Ishikawa (cell line): Measurements from ENCODE around the gene RNF220.

ENCODE experiments used
- CEBPB ChIP-seq: IDR thresholded peaks from 2 replicates; pipeline ENCODE4 v1.6.1; 2012
- CREB1 ChIP-seq: IDR thresholded peaks from 2 replicates; pipeline ENCODE4 v1.6.1; 2012; ENCODE audit warnings: low read depth
- EGR1 ChIP-seq: IDR thresholded peaks from 2 replicates; pipeline ENCODE4 v1.6.1; 2012
- EP300 ChIP-seq: IDR thresholded peaks from 2 replicates; pipeline ENCODE4 v1.6.1; 2012; ENCODE audit warnings: borderline replicate concordance
- FOXM1 ChIP-seq: IDR thresholded peaks from 2 replicates; pipeline ENCODE4 v1.6.1; 2012; ENCODE audit warnings: low read depth, borderline replicate concordance
- NFIC ChIP-seq: IDR thresholded peaks from 2 replicates; pipeline ENCODE4 v1.6.1; 2012
- RAD21 ChIP-seq: IDR thresholded peaks from 2 replicates; pipeline ENCODE4 v1.6.1; 2012; ENCODE audit warnings: low read depth
- REST ChIP-seq: IDR thresholded peaks from 2 replicates; pipeline ENCODE4 v1.6.1; 2012; ENCODE audit warnings: low read depth, mild to moderate bottlenecking
- TAF1 ChIP-seq: IDR thresholded peaks from 2 replicates; pipeline ENCODE4 v1.6.1; 2012; ENCODE audit warnings: low read depth, mild to moderate bottlenecking
- TCF12 ChIP-seq: IDR thresholded peaks from 2 replicates; pipeline ENCODE4 v1.6.1; 2012; ENCODE audit warnings: low read depth
- TEAD4 ChIP-seq: IDR thresholded peaks from 2 replicates; pipeline ENCODE4 v1.6.1; 2012
- USF1 ChIP-seq: IDR thresholded peaks from 2 replicates; pipeline ENCODE4 v1.6.1; 2012
- YY1 ChIP-seq: IDR thresholded peaks from 2 replicates; pipeline ENCODE4 v1.6.1; 2012; ENCODE audit warnings: low read depth
- ZBTB7A ChIP-seq: IDR thresholded peaks from 2 replicates; pipeline ENCODE4 v1.6.1; 2012; ENCODE audit warnings: low read depth
- TF ChIP-seq, protein P1 (sequence below): IDR thresholded peaks from 2 replicates; pipeline ENCODE4 v1.6.1; 2012

The RNF220 gene

GRCh38 chr1:44644806-44645205, 239.8 kb downstream of the RNF220 start:
- TF ChIP-seq NFIC (no peak), CREB1 (no peak), YY1 (no peak), FOXM1 (no peak), CEBPB (no peak), ZBTB7A (no peak), EP300 (no peak), TEAD4 (no peak), EGR1 (no peak), TAF1 (no peak), REST (no peak), USF1 (no peak), TCF12 (no peak)
- TF ChIP-seq, protein P1, sequence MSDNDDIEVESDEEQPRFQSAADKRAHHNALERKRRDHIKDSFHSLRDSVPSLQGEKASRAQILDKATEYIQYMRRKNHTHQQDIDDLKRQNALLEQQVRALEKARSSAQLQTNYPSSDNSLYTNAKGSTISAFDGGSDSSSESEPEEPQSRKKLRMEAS: no peak

DNA sequence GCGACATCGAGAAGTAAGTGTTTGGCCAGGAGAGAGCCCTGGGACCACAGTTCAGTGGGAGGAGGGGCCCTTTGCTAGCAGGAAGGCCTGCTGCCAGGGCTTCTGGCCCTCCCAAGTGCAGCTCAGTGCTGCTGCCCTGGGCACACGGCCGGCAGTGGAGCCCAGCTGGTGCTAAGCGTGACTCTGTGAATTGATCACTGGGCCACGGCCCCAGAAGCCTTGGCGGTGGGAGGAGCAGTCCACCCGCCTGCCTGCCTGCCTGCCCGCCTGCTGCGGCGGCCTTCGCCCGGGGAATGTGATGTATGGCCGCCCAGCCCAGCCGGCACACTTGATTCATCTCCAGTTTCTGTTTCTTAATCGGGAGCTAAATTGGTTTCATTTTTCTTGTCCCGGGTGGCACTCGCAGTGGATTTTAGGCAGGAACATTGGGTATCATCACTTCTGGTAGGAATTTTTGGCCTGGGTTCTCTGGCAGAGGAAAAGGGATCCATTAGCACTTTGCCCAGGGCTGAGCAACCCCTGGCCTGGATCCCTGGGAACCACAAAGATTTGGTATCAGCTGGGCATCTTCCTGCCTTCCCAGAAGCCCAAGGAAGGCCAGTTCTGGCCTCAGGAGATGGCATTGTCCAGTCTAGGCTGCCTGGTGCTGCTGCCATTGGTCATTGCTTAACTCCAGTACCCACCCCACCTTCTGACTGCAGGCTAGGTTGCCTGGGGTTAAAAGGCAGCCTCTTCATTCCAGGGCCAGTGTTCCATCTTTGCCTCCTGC, 240.6 kb downstream of the RNF220 start:
- TF ChIP-seq YY1 (no peak), ZBTB7A (no peak), USF1 (no peak), TCF12 (no peak), NFIC (no peak), REST (no peak), TEAD4 (no peak), TAF1 (no peak), EGR1 (no peak), RAD21 (no peak), CREB1 (no peak), FOXM1 (no peak)
- TF ChIP-seq, protein P1: no peak

DNA sequence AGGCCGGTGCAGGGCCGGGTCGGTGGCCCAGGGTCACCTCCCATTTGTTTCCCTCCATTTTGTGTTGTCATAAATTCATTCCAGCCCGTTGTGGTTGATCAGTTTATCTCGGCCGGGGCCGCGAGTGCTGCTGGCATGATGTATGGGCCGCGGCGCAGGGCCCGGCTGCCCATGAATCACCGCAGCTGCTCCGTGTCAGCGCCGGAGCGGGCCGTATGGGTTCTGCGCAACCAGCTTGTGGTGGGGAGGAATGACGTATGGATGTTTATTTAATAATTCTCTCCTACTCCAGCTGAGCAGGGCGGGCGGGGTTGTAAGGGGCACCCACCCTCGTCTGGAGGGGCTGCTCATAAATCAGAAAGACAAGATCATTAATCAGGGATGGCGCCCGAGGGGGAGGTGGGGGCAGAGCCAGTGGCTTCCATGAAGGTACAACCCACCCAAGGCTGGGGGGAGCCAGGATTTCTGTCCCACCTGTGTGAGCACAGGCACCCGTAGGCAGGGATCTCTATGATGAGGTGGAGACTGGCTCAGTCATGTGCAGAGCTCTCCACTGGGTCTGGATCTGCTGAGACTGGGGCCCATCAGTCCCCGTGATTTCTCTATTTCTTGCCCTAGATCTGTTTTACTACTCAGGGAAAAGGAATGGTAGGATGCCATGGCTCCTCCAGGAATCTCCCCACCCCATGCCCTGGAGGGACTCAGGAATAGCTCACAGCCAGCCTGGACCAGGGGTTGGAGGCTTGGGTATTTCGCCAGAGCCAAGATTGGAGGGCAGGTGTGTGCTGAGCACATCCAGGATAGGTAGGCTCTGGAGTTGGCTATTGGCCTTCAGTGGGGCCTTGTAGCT, 241.4 kb downstream of the RNF220 start:
- no peak for TF ChIP-seq USF1
- TF ChIP-seq RAD21: no peak
- no peak for TF ChIP-seq NFIC
- no peak for TF ChIP-seq EP300
- TF ChIP-seq ZBTB7A: no peak
- TF ChIP-seq CEBPB: no peak
- no peak for TF ChIP-seq YY1
- TF ChIP-seq TCF12: no peak
- TF ChIP-seq EGR1: no peak
- TF ChIP-seq, protein P1: no peak
- no peak for TF ChIP-seq CREB1
- TF ChIP-seq FOXM1: no peak
- no peak for TF ChIP-seq TEAD4
- no peak for TF ChIP-seq REST
- no peak for TF ChIP-seq TAF1
